ENCODE data around the gene STKLD1. TPM values are rescaled to one million over a fixed set of nuclear protein-coding genes. Genes with fewer than 3 reads are reported as not detected.

STKLD1 gene
- total RNA-seq, 1 experiment from 2014 or later, result 3.4 TPM

- Mint-ChIP-seq H3K27me3 (ENCODE audit: insufficient read depth, unreplicated experiment) (no peaks in the 10 kb centered on the region), H3K9me3 (ENCODE audit: unreplicated experiment) (no peaks in the 10 kb centered on the region), H3K36me3 (ENCODE audit: insufficient read depth, unreplicated experiment) (peaks cover 22% of the 10 kb centered on the region), H3K27ac (ENCODE audit: unreplicated experiment) (no peak overlapping the region), H3K4me3 (ENCODE audit: unreplicated experiment) (no peak overlapping the region), H3K4me1 (ENCODE audit: low read depth, unreplicated experiment) (no peaks in the 10 kb centered on the region)
- ChIA-PET POLR2A (interaction anchor here (0.6 to 1.0 kb wide), 3 partner anchors 8 to 82 kb away, joined by 3 to 9 read pairs (median 5); partner anchors contain the start of gene CACFD1), CTCF (interaction anchor here (0.6 to 0.9 kb wide), 2 partner anchors 19 to 190 kb away, joined by 3 read pairs; no protein-coding TSS in a partner anchor)
- intact Hi-C loops (cut with micrococcal nuclease; ENCODE audit: unreplicated experiment), result no loop called here
- Histone ChIP-seq H3K9me3 (no peaks in the 10 kb centered on the region), H3K4me3 (ENCODE audit: low read depth, low read length) (no peak overlapping the region), H3K4me1 (peaks cover 6% of the 10 kb centered on the region; the same call in 1 of the 2 replicates), H3K36me3 (ENCODE audit: control insufficient read depth, insufficient read depth, low read length) (no peaks in the 10 kb centered on the region), H3K27me3 (replicated peaks; ENCODE audit: control insufficient read depth, insufficient read depth, low read length) (no peaks in the 10 kb centered on the region)
- DNase-seq, result no peak
- no peak for TF ChIP-seq CTCF (IDR thresholded peaks at IDR 0.05; ENCODE audit: insufficient read depth in 1 of 2, low read depth in 1 of 2, low read length in 1 of 2, severe bottlenecking in 1 of 2, unreplicated experiment in 1 of 2)
- no TSS peak for BruUV-seq (replicated peaks)
Measured at GRCh38 chr9:133378408-133378962, 2.3 kb downstream of the STKLD1 start.

GRCh38 chr9:133379153-133380086 is 3.3 kb downstream of the STKLD1 start:
- Histone ChIP-seq H3K36me3 (ENCODE audit: control insufficient read depth, insufficient read depth, low read length) (no peaks in the 10 kb centered on the region), H3K4me3 (ENCODE audit: low read depth, low read length) (no peak overlapping the region)
- CTCF ChIA-PET, result no interaction called here

More at GRCh38 chr9:133379153-133380086, 3.3 kb downstream of the STKLD1 start:
- intact Hi-C loops (cut with micrococcal nuclease; ENCODE audit: unreplicated experiment), result no loop called here
- Mint-ChIP-seq H3K36me3 (ENCODE audit: insufficient read depth, unreplicated experiment) (peaks cover 15% of the 10 kb centered on the region), H3K9me3 (ENCODE audit: unreplicated experiment) (no peaks in the 10 kb centered on the region), H3K4me1 (ENCODE audit: low read depth, unreplicated experiment) (no peaks in the 10 kb centered on the region), H3K4me3 (ENCODE audit: unreplicated experiment) (no peak overlapping the region), H3K27ac (ENCODE audit: unreplicated experiment) (no peak overlapping the region), H3K27me3 (ENCODE audit: insufficient read depth, unreplicated experiment) (no peaks in the 10 kb centered on the region)
- no peak for DNase-seq
- Histone ChIP-seq H3K4me1 (0 out of 2 replicates have a peak, but pooled peaks cover under 1% of the 10 kb centered on the region), H3K9me3 (no peaks in the 10 kb centered on the region), H3K27me3 (replicated peaks; ENCODE audit: control insufficient read depth, insufficient read depth, low read length) (no peaks in the 10 kb centered on the region)
- no peak for TF ChIP-seq CTCF (IDR thresholded peaks at IDR 0.05; ENCODE audit: insufficient read depth in 1 of 2, low read depth in 1 of 2, low read length in 1 of 2, severe bottlenecking in 1 of 2, unreplicated experiment in 1 of 2)
- POLR2A ChIA-PET, result no interaction called here
- BruUV-seq (replicated peaks), result no TSS peak
